ENCODE data around the gene SRP9. TPM values are rescaled to one million over a fixed set of nuclear protein-coding genes. Genes with fewer than 3 reads are reported as not detected.

SRP9 gene
- total RNA-seq, 1 donor from 2014 or later: 480 TPM

GRCh38 chr1:225816643-225817538, 39.3 kb downstream of the SRP9 start:
- peaks cover 24% of the 10 kb centered on the region for H3K4me1 Mint-ChIP-seq
- no peak for DNase-seq (ENCODE audit: low read depth, low spot score)
- H3K27me3 Mint-ChIP-seq (ENCODE audit: low read depth): no peaks in the 10 kb centered on the region
- peak overlapping the region; percentile 3 for H3K27ac Mint-ChIP-seq (ENCODE audit: unreplicated experiment)
- no peak overlapping the region for H3K4me3 Mint-ChIP-seq
- H3K9me3 Mint-ChIP-seq: no peaks in the 10 kb centered on the region
- H3K36me3 Mint-ChIP-seq (ENCODE audit: low read depth): peaks cover 2% of the 10 kb centered on the region
- TF ChIP-seq CTCF (conservative IDR thresholded peaks at IDR 0.05): no peak

GRCh38 chr1:225817611-225818061, 40.0 kb downstream of the SRP9 start:
- Mint-ChIP-seq H3K4me3 (no peak overlapping the region), H3K9me3 (no peaks in the 10 kb centered on the region), H3K4me1 (peaks cover 24% of the 10 kb centered on the region), H3K27ac (ENCODE audit: unreplicated experiment) (peak overlapping the region; percentile 89), H3K36me3 (ENCODE audit: low read depth) (peaks cover 2% of the 10 kb centered on the region), H3K27me3 (ENCODE audit: low read depth) (no peaks in the 10 kb centered on the region)
- no peak for TF ChIP-seq CTCF (conservative IDR thresholded peaks at IDR 0.05)
- no peak for DNase-seq (ENCODE audit: low read depth, low spot score)

- H3K4me3 Mint-ChIP-seq: no peak overlapping the region
- H3K4me1 Mint-ChIP-seq: peaks cover 19% of the 10 kb centered on the region
- no peak for TF ChIP-seq CTCF (conservative IDR thresholded peaks at IDR 0.05)
- H3K27me3 Mint-ChIP-seq (ENCODE audit: low read depth): no peaks in the 10 kb centered on the region
- H3K9me3 Mint-ChIP-seq: no peaks in the 10 kb centered on the region
- H3K36me3 Mint-ChIP-seq (ENCODE audit: low read depth): peaks cover 2% of the 10 kb centered on the region
- H3K27ac Mint-ChIP-seq (ENCODE audit: unreplicated experiment): peak overlapping the region; percentile 89
- DNase-seq (ENCODE audit: low read depth, low spot score): no peak
Observed at GRCh38 chr1:225818229-225818628, 40.6 kb downstream of the SRP9 start.

GRCh38 chr1:225819346-225820192, 41.9 kb downstream of the SRP9 start:
- peaks cover 16% of the 10 kb centered on the region for H3K4me1 Mint-ChIP-seq
- no peaks in the 10 kb centered on the region for H3K9me3 Mint-ChIP-seq
- peak overlapping the region; percentile 45 for H3K27ac Mint-ChIP-seq (ENCODE audit: unreplicated experiment)
- H3K4me3 Mint-ChIP-seq: no peak overlapping the region
- no peak for DNase-seq (ENCODE audit: low read depth, low spot score)
- H3K36me3 Mint-ChIP-seq (ENCODE audit: low read depth): peaks cover 2% of the 10 kb centered on the region
- no peak for TF ChIP-seq CTCF (conservative IDR thresholded peaks at IDR 0.05)
- H3K27me3 Mint-ChIP-seq (ENCODE audit: low read depth): no peaks in the 10 kb centered on the region

- H3K4me3 Mint-ChIP-seq: no peak overlapping the region
- no peak overlapping the region for H3K27ac Mint-ChIP-seq (ENCODE audit: unreplicated experiment)
- H3K27me3 Mint-ChIP-seq (ENCODE audit: low read depth): no peaks in the 10 kb centered on the region
Observed at GRCh38 chr1:225820522-225821120, 43.0 kb downstream of the SRP9 start.

More at GRCh38 chr1:225820522-225821120, 43.0 kb downstream of the SRP9 start:
- DNase-seq (ENCODE audit: low read depth, low spot score): no peak
- peaks cover 22% of the 10 kb centered on the region for H3K4me1 Mint-ChIP-seq
- TF ChIP-seq CTCF (conservative IDR thresholded peaks at IDR 0.05): no peak
- no peaks in the 10 kb centered on the region for H3K9me3 Mint-ChIP-seq
- peaks cover 2% of the 10 kb centered on the region for H3K36me3 Mint-ChIP-seq (ENCODE audit: low read depth)
